ENCODE results near the gene CNOT1.
"Not testable (repeated sequence)": the region's sequence is repeated elsewhere in the genome, so short reads cannot be mapped to it uniquely, and the experiment has no call there.

CNOT1 gene

GRCh38 chr16:58629733-58630640, at the start of gene CNOT1:
Gene CNOT1 (minus strand): TSS chr16:58629826. CDS start chr16:58599337, 30,489 bp downstream.
- peak; percentile 100 for DNase-seq (ENCODE audit: low spot score)

- DNase-seq (ENCODE audit: low spot score) = peak; percentile 49
Measured at GRCh38 chr16:58678716-58679115, 49.1 kb upstream of the CNOT1 start.

GRCh38 chr16:58678269-58678668, 48.6 kb upstream of the CNOT1 start:
- DNase-seq (ENCODE audit: low spot score) = no peak

- no peak for DNase-seq (ENCODE audit: low spot score)
Measured at GRCh38 chr16:58670946-58671583, 41.4 kb upstream of the CNOT1 start.

- no peak for DNase-seq (ENCODE audit: low spot score)
Measured at GRCh38 chr16:58670177-58670576, 40.6 kb upstream of the CNOT1 start.

- no peak for DNase-seq (ENCODE audit: low spot score)
Measured at GRCh38 chr16:58665200-58665599, 35.6 kb upstream of the CNOT1 start.

GRCh38 chr16:58661199-58661830, 31.7 kb upstream of the CNOT1 start:
- DNase-seq (ENCODE audit: low spot score) = peak; percentile 95

GRCh38 chr16:58659911-58660310, 30.3 kb upstream of the CNOT1 start:
- not testable (repeated sequence) for DNase-seq (ENCODE audit: low spot score)

- no peak for DNase-seq (ENCODE audit: low spot score)
Measured at GRCh38 chr16:58658796-58659211, 29.2 kb upstream of the CNOT1 start.

- DNase-seq (ENCODE audit: low spot score) = no peak
Measured at GRCh38 chr16:58656899-58657298, 27.3 kb upstream of the CNOT1 start.

GRCh38 chr16:58655215-58655596, 25.6 kb upstream of the CNOT1 start:
- DNase-seq (ENCODE audit: low spot score) = no peak

- DNase-seq (ENCODE audit: low spot score) = no peak
Measured at GRCh38 chr16:58654560-58655214, 25.1 kb upstream of the CNOT1 start.

GRCh38 chr16:58652741-58653140, 23.1 kb upstream of the CNOT1 start:
- DNase-seq (ENCODE audit: low spot score) = no peak

- DNase-seq (ENCODE audit: low spot score) = no peak
Measured at GRCh38 chr16:58651965-58652348, 22.3 kb upstream of the CNOT1 start.

- DNase-seq (ENCODE audit: low spot score) = no peak
Measured at GRCh38 chr16:58649707-58650106, 20.1 kb upstream of the CNOT1 start.

- DNase-seq (ENCODE audit: low spot score) = no peak
Measured at GRCh38 chr16:58647107-58647506, 17.5 kb upstream of the CNOT1 start.

- no peak for DNase-seq (ENCODE audit: low spot score)
Measured at GRCh38 chr16:58644765-58645487, 15.3 kb upstream of the CNOT1 start.

GRCh38 chr16:58644108-58644507, 14.5 kb upstream of the CNOT1 start:
- no peak for DNase-seq (ENCODE audit: low spot score)

GRCh38 chr16:58640949-58641348, 11.3 kb upstream of the CNOT1 start:
- no peak for DNase-seq (ENCODE audit: low spot score)

GRCh38 chr16:58639836-58640235, 10.2 kb upstream of the CNOT1 start:
- no peak for DNase-seq (ENCODE audit: low spot score)

- no peak for DNase-seq (ENCODE audit: low spot score)
Measured at GRCh38 chr16:58639230-58639629, 9.6 kb upstream of the CNOT1 start.
